H1 (cell line): Measurements from ENCODE around the gene GNG7. TPM values are rescaled to one million over a fixed set of nuclear protein-coding genes. Genes with fewer than 3 reads are reported as not detected.

Experiments used
- CTCF ChIA-PET: fragments of 300-600 bp; sonication (Branson Sonifier 250); formaldehyde crosslinking; loops from one replicate; lab custom pipeline; 2021; ENCODE audit not compliant: partially characterized antibody; lab: Charles Lee
- POLR2A ChIA-PET: fragments of 300-600 bp; sonication (Branson Sonifier 250); formaldehyde crosslinking; loops from one replicate; lab custom pipeline; 2021; ENCODE audit warnings: inconsistent platforms; ENCODE audit not compliant: partially characterized antibody; lab: Charles Lee
- DNase-seq, 2 experiments: peaks; one replicate each; pipeline versions ENCODE4 v3.0.0 to v3.0.0-alpha.2; 2010 to 2022; ENCODE audit warnings: low spot score in 2 of 2, low read depth in 1 of 2, mixed read lengths in 1 of 2
- FAIRE-seq: peaks from 2 replicates; lab custom pipeline; 2011; peaks lifted over from hg19 to GRCh38; lab: Jason Lieb, UNC
- H2AFZ ChIP-seq: 2 replicates; pipeline ENCODE4 v1.8.1; 2012; ENCODE audit warnings: low read length, inconsistent platforms
- H2AK5ac ChIP-seq: 2 replicates; pipeline ENCODE4 v1.6.1; 2013; ENCODE audit warnings: low read depth, low read length
- H2BK120ac ChIP-seq: replicated peaks from 2 replicates; pipeline ENCODE3; 2013; ENCODE audit warnings: low read depth, low read length, inconsistent platforms
- H2BK12ac ChIP-seq: 2 replicates; pipeline ENCODE4 v1.6.1; 2013; ENCODE audit warnings: low read depth, low read length
- H2BK15ac ChIP-seq: 2 replicates; pipeline ENCODE4 v1.6.1; 2013; ENCODE audit warnings: low read length
- H2BK20ac ChIP-seq: 2 replicates; pipeline ENCODE4 v1.6.1; 2013; ENCODE audit warnings: low read length
- H2BK5ac ChIP-seq: 2 replicates; pipeline ENCODE4 v1.6.1; 2013; ENCODE audit warnings: low read depth, low read length
- H3K14ac ChIP-seq: 2 replicates; pipeline ENCODE4 v1.6.1; 2013; ENCODE audit warnings: inconsistent platforms; ENCODE audit not compliant: insufficient read length
- H3K18ac ChIP-seq: 2 replicates; pipeline ENCODE4 v1.6.1; 2013; ENCODE audit warnings: low read length; ENCODE audit errors: extremely low read depth
- H3K23ac ChIP-seq: 2 replicates; pipeline ENCODE4 v1.6.1; 2013; ENCODE audit warnings: inconsistent platforms; ENCODE audit not compliant: insufficient read length
- H3K23me2 ChIP-seq: 2 replicates; pipeline ENCODE4 v1.6.1; 2013; ENCODE audit warnings: low read depth, low read length
- H3K27ac ChIP-seq: 2 replicates; pipeline ENCODE4 v1.6.1; 2011; ENCODE audit warnings: low read depth, low read length, inconsistent platforms
- H3K27me3 ChIP-seq, 4 experiments: replicated peaks in 1 of 4; 1 replicate in 1 of 4; 2 replicates in 3 of 4; pipeline versions ENCODE4 v1.6.1 to v1.8.1; 2011 to 2013; ENCODE audit warnings: low read length in 3 of 4, mild to moderate bottlenecking in 3 of 4, inconsistent platforms in 2 of 4, mixed read lengths in 2 of 4, moderate library complexity in 1 of 4; ENCODE audit not compliant: control insufficient read depth in 3 of 4, insufficient read depth in 3 of 4; ENCODE audit errors: extremely low read depth in 1 of 4
- H3K36me3 ChIP-seq, 4 experiments: 2 replicates each; pipeline versions ENCODE4 v1.6.1 to v1.8.1; 2011 to 2013; ENCODE audit warnings: mild to moderate bottlenecking in 4 of 4, low read length in 3 of 4, moderate library complexity in 2 of 4, control low read depth in 1 of 4, inconsistent platforms in 1 of 4; ENCODE audit not compliant: insufficient read depth in 4 of 4, control insufficient read depth in 2 of 4
- H3K4ac ChIP-seq: replicated peaks from 2 replicates; pipeline ENCODE3; 2013; ENCODE audit warnings: low read length, low read depth, mixed read lengths, inconsistent platforms; ENCODE audit not compliant: insufficient read length
- H3K4me1 ChIP-seq, 4 experiments: replicated peaks in 1 of 4; 1 replicate in 1 of 4; 2 replicates in 3 of 4; pipeline versions ENCODE4 v1.6.1 to v1.8.1; 2011 to 2013; ENCODE audit warnings: low read length in 3 of 4, inconsistent platforms in 2 of 4, mixed read lengths in 1 of 4; ENCODE audit not compliant: insufficient read depth in 4 of 4, control insufficient read depth in 3 of 4
- H3K4me2 ChIP-seq, 2 experiments: 2 replicates each; pipeline versions ENCODE4 v1.6.1 to v1.8.1; 2011 to 2013; ENCODE audit warnings: low read depth in 2 of 2, low read length in 2 of 2, control low read depth in 1 of 2, inconsistent platforms in 1 of 2, mild to moderate bottlenecking in 1 of 2; ENCODE audit not compliant: insufficient read depth in 1 of 2
- H3K4me3 ChIP-seq, 4 experiments: fragments of 200-600, 300-600 bp in 1 of 4; sonication (generic), shearing (Covaris generic), sonication (Bioruptor Twin) in 1 of 4; 2 replicates each; pipeline versions ENCODE4 v1.5.1 to v1.8.1; 2011 to 2016; ENCODE audit warnings: low read length in 4 of 4, low read depth in 3 of 4, control low read depth in 2 of 4, inconsistent platforms in 2 of 4, mild to moderate bottlenecking in 2 of 4, mixed read lengths in 1 of 4, moderate library complexity in 1 of 4; ENCODE audit not compliant: insufficient read depth in 2 of 4; ENCODE audit errors: extremely low read depth in 1 of 4
- H3K56ac ChIP-seq: replicated peaks from 2 replicates; pipeline ENCODE3; 2013; ENCODE audit warnings: low read depth, mild to moderate bottlenecking, mixed read lengths, low read length, inconsistent platforms; ENCODE audit not compliant: insufficient read length
- H3K79me1 ChIP-seq: 2 replicates; pipeline ENCODE4 v1.6.1; 2013; ENCODE audit warnings: low read depth, low read length, control low read depth
- H3K79me2 ChIP-seq, 2 experiments: 2 replicates each; pipeline versions ENCODE4 v1.6.1 to v1.8.1; 2012 to 2013; ENCODE audit warnings: low read length in 2 of 2, mild to moderate bottlenecking in 2 of 2, inconsistent platforms in 1 of 2; ENCODE audit not compliant: insufficient read depth in 2 of 2, control insufficient read depth in 1 of 2
- H3K9ac ChIP-seq, 4 experiments: replicated peaks in 1 of 4; 1 replicate in 1 of 4; 2 replicates in 3 of 4; pipeline versions ENCODE4 v1.6.1 to v1.8.1; 2011 to 2013; ENCODE audit warnings: low read depth in 3 of 4, low read length in 3 of 4, control low read depth in 2 of 4, mild to moderate bottlenecking in 2 of 4, moderate library complexity in 2 of 4, inconsistent platforms in 1 of 4; ENCODE audit errors: extremely low read depth in 1 of 4
- H3K9me3 ChIP-seq, 2 experiments: 2 replicates each; pipeline versions ENCODE4 v1.6.1 to v1.8.1; 2012 to 2013; ENCODE audit warnings: mild to moderate bottlenecking in 2 of 2, moderate library complexity in 2 of 2, control low read depth in 1 of 2, inconsistent platforms in 1 of 2, low read depth in 1 of 2, low read length in 1 of 2, mixed read lengths in 1 of 2; ENCODE audit not compliant: insufficient read depth in 2 of 2
- H4K20me1 ChIP-seq, 2 experiments: replicated peaks in 1 of 2; 2 replicates each; pipeline versions ENCODE3 to v1.8.1; 2011 to 2013; ENCODE audit warnings: inconsistent platforms in 2 of 2, low read length in 2 of 2, mild to moderate bottlenecking in 1 of 2; ENCODE audit not compliant: insufficient read depth in 2 of 2, control insufficient read depth in 1 of 2
- H4K5ac ChIP-seq: 2 replicates; pipeline ENCODE4 v1.6.1; 2013; ENCODE audit warnings: low read length, low read depth, mixed read lengths, inconsistent platforms; ENCODE audit not compliant: insufficient read length
- H4K8ac ChIP-seq: 2 replicates; pipeline ENCODE4 v1.8.0; 2013; ENCODE audit warnings: mild to moderate bottlenecking, moderate library complexity, low read length, inconsistent platforms; ENCODE audit not compliant: insufficient read depth; ENCODE audit errors: extremely low read depth
- H4K91ac ChIP-seq: replicated peaks from 2 replicates; pipeline ENCODE3; 2013; ENCODE audit warnings: low read length, mixed read lengths, inconsistent platforms; ENCODE audit not compliant: insufficient read length
- BRCA1 ChIP-seq: IDR thresholded peaks from 2 replicates; pipeline ENCODE4 v1.6.1; 2012; ENCODE audit warnings: low read depth, low read length, improper control_type of control experiment
- CBX8 ChIP-seq: fragments of 300-800, 300-1000 bp; sonication (generic); IDR thresholded peaks from 2 replicates; pipeline ENCODE4 v1.7.1; 2016; ENCODE audit warnings: low read depth, low read length, borderline replicate concordance
- CHD1 ChIP-seq: IDR thresholded peaks from 2 replicates; pipeline ENCODE4 v1.6.1; 2012; ENCODE audit warnings: low read depth, low read length, improper control_type of control experiment
- MAFK ChIP-seq: IDR thresholded peaks from 2 replicates; pipeline ENCODE4 v1.6.1; 2012; ENCODE audit warnings: low read depth, mild to moderate bottlenecking, improper control_type of control experiment, low read length
- POLR2A ChIP-seq, 2 experiments: IDR thresholded peaks; 1 replicate in 1 of 2; 2 replicates in 1 of 2; pipeline ENCODE4 v1.6.1; 2011; ENCODE audit warnings: low read depth in 2 of 2, low read length in 2 of 2, mild to moderate bottlenecking in 2 of 2; ENCODE audit errors: control extremely low read depth in 1 of 2
- POLR2AphosphoS5 ChIP-seq: IDR thresholded peaks from 2 replicates; pipeline ENCODE4 v1.6.1; 2011; ENCODE audit warnings: low read depth, low read length
- RAD21 ChIP-seq, 2 experiments: IDR thresholded peaks in 1 of 2; conservative IDR thresholded peaks in 1 of 2; 2 replicates each; pipeline ENCODE4 v1.6.1; 2011; ENCODE audit warnings: low read depth in 2 of 2, low read length in 2 of 2, improper control_type of control experiment in 1 of 2, inconsistent platforms in 1 of 2, mild to moderate bottlenecking in 1 of 2, moderate library complexity in 1 of 2
- RNF2 ChIP-seq: fragments of 200-900, 300-1000 bp; sonication (generic); IDR thresholded peaks from 2 replicates; pipeline ENCODE4 v1.7.1; 2016; ENCODE audit warnings: borderline replicate concordance, low read depth, mild to moderate bottlenecking, antibody characterized with exemption, low read length; ENCODE audit not compliant: poor library complexity, severe bottlenecking; ENCODE audit errors: missing control alignments
- SP4 ChIP-seq: IDR thresholded peaks from 2 replicates; pipeline ENCODE4 v1.6.1; 2012; ENCODE audit warnings: low read length, inconsistent platforms
- SUZ12 ChIP-seq: fragments of 200-600 bp; sonication (generic); IDR thresholded peaks from 2 replicates; pipeline ENCODE4 v1.6.1; 2012; ENCODE audit warnings: mild to moderate bottlenecking, inconsistent platforms, low read length, moderate library complexity, mixed read lengths
- TBP ChIP-seq: IDR thresholded peaks from 2 replicates; pipeline ENCODE4 v1.6.1; 2011; ENCODE audit warnings: low read depth, low read length, improper control_type of control experiment
- TCF12 ChIP-seq: IDR thresholded peaks from 2 replicates; pipeline ENCODE4 v1.6.1; 2011; ENCODE audit warnings: low read depth, mild to moderate bottlenecking, low read length
- WGBS, 2 experiments: shearing (Covaris generic) in 1 of 2; methylation state at CpG; one replicate each; pipeline versions ENCODE4 v1.1.6 to v1.1.7; 2013 to 2015; ENCODE audit warnings: low lambda C conversion rate in 2 of 2, mixed read lengths in 2 of 2, inconsistent platforms in 1 of 2, low coverage in 1 of 2, missing lambda C conversion rate in 1 of 2; ENCODE audit not compliant: insufficient replicate concordance in 2 of 2, insufficient coverage in 1 of 2, insufficient read length in 1 of 2; ENCODE audit errors: extremely low coverage in 1 of 2, missing lambda C conversion rate in 1 of 2; 5-methylcytosine and 5-hydroxymethylcytosine counted together
- polyA plus RNA-seq, 7 experiments: library from polyadenylated mRNA; depleted of rRNA in 3 of 7; stranded (reverse) in 5 of 7; unstranded in 2 of 7; fragments of >200 nt in 5 of 7; fragments of 200-250 nt in 2 of 7; gene quantifications; 1 replicate in 5 of 7; 2 replicates in 1 of 7; 4 replicates in 1 of 7; pipeline versions ENCODE4 v1.2.1 to v1.2.3, GENCODE V29; 2011 to 2013; ENCODE audit warnings: missing spikeins in 2 of 7, mixed read lengths in 2 of 7
- total RNA-seq: library from RNA; stranded (reverse); fragmentation: NEBNext Ultra II Directional; extraction: Animal tissue kit (Norgen Biotek cat#: 25700); gene quantifications from 2 replicates; pipeline ENCODE4 v1.2.1, GENCODE V29; 2021

GNG7 gene
- total and polyA plus RNA-seq, 2 of the 8 experiments (the other 6 are each of a cell fraction or from before 2014, with no cell fraction given) = 2.8 to 7.8 TPM

DNA sequence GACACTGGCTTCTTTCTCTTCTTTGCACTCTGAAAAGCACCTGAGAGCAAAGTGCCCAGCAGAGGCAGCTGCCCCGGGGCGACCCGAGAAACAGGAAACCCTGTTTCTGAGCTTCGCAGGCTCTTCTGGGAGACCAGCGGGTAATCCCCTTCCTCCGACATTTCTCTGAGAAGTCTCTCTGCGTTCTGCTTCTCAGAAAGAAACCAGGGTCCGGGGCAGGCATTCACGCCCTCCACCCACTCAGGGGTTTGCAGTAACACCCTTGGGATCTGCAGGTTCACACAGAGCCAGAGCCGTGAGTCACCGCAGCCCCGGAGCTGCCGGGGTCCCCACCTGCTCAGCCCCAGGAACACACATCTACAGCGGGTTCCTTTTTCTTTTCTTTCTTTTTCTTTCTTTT is 140.6 kb downstream of the GNG7 start:
- DNase-seq = no peak
- Histone ChIP-seq H3K23ac (no peak overlapping the region), H3K4ac (no peak overlapping the region), H2AK5ac (no peak overlapping the region), H3K79me2 (no peaks in the 10 kb centered on the region), H3K4me3 (no peak overlapping the region), H2BK5ac (no peak overlapping the region), H2BK20ac (no peak overlapping the region), H3K27me3 (no peaks in the 10 kb centered on the region)
- TF ChIP-seq RNF2 = no peak
- no peak for TF ChIP-seq CHD1
- TF ChIP-seq RAD21 (IDR thresholded peaks at IDR 0.05 in 1 of 2, conservative IDR thresholded peaks at IDR 0.05 in 1 of 2; ENCODE audit: low read depth in 2 of 2, low read length in 2 of 2) = no peak
- no peak for TF ChIP-seq BRCA1
- TF ChIP-seq POLR2AphosphoS5 = no peak
- TF ChIP-seq POLR2A (IDR thresholded peaks at IDR 0.05; ENCODE audit: control extremely low read depth in 1 of 2, low read depth in 2 of 2, low read length in 2 of 2) = no peak
- no peak for TF ChIP-seq SUZ12
- TF ChIP-seq CBX8 = no peak
- no peak for TF ChIP-seq SP4
- TF ChIP-seq MAFK = no peak
- no peak for TF ChIP-seq TBP
- no peak for TF ChIP-seq TCF12
- TF ChIP-seq, all 59 proteins: peak for 0
- Histone ChIP-seq H2BK15ac (no peak overlapping the region), H3K18ac (no peak overlapping the region), H3K9me3 (no peaks in the 10 kb centered on the region), H2BK12ac (no peak overlapping the region), H4K91ac (no peak overlapping the region), H3K4me2 (no peak overlapping the region), H3K9ac (no peak overlapping the region), H4K5ac (no peak overlapping the region), H4K20me1 (peaks cover 0 to 3% of the 10 kb centered on the region in 2 experiments), H3K56ac (no peak overlapping the region), H4K8ac (no peak overlapping the region), H2BK120ac (no peak overlapping the region), H3K14ac (no peak overlapping the region), H3K23me2 (no peaks in the 10 kb centered on the region; the same call in none of the 2 replicates), H3K27ac (no peak overlapping the region), H2AFZ (no peak overlapping the region), H3K4me1 (peaks cover 0 to 4% (median under 1%) of the 10 kb centered on the region in 4 experiments; a peak in 1 of 7 replicates), H3K79me1 (no peaks in the 10 kb centered on the region), H3K36me3 (no peaks in the 10 kb centered on the region)
- POLR2A ChIA-PET = interaction anchor here (0.6 to 2.8 kb wide), 4 partner anchors 60 to 284 kb away, joined by 3 to 18 read pairs (median 4); partner anchors contain the start of gene GADD45B
- 82% methylated on average over 14 of the region's 14 CpGs; no CpG with 5 or more reads in 1 of the 2 experiments for WGBS, 2 experiments
- CTCF ChIA-PET = interaction anchor here (0.7 to 1.5 kb wide), 2 partner anchors 18 to 1011 kb away, joined by 4 read pairs; no protein-coding TSS in a partner anchor
- no peak for FAIRE-seq
